Gastrocnemius medialis (tissue), 4 donors: Measurements from ENCODE around the gene AVPR2. TPM values are rescaled to one million over a fixed set of nuclear protein-coding genes. Genes with fewer than 3 reads are reported as not detected.

Experiments
- ATAC-seq, 2 donors: fragments of 150-250 bp; one replicate each; pipeline ENCODE4 v1.9.1; 2016
- DNase-seq, 2 donors: peaks; one replicate each; pipeline ENCODE4 v3.0.0-alpha.2; 2019
- H3K27ac ChIP-seq, 4 donors: fragments of 200-600 bp; sonication (generic); 1 replicate in 1 of 4; 2 replicates in 3 of 4; pipeline ENCODE4 v1.5.1; 2016 to 2018; ENCODE audit warnings: mild to moderate bottlenecking in 2 of 4, moderate library complexity in 1 of 4
- H3K27me3 ChIP-seq, 3 donors: fragments of 200-600 bp; sonication (generic) in 2 of 3; 1 replicate in 1 of 3; 2 replicates in 2 of 3; pipeline versions ENCODE4 v1.5.1 to v1.6.0; 2016 to 2019; ENCODE audit warnings: mild to moderate bottlenecking in 1 of 3, moderate library complexity in 1 of 3
- H3K36me3 ChIP-seq, 2 donors: fragments of 200-600 bp; sonication (generic) in 1 of 2; one replicate each; pipeline ENCODE4 v1.5.1; 2017 to 2018
- H3K4me1 ChIP-seq, 2 donors: fragments of 200-600 bp; sonication (generic) in 1 of 2; one replicate each; pipeline ENCODE4 v1.5.1; 2016 to 2017; ENCODE audit warnings: mild to moderate bottlenecking in 2 of 2
- H3K4me3 ChIP-seq, 4 donors: fragments of 200-600 bp; sonication (generic) in 3 of 4; 1 replicate in 1 of 4; 2 replicates in 3 of 4; pipeline ENCODE4 v1.5.1; 2016 to 2019; ENCODE audit warnings: mild to moderate bottlenecking in 2 of 4
- H3K9me3 ChIP-seq, 3 donors: fragments of 200-600 bp; sonication (generic) in 2 of 3; 1 replicate in 1 of 3; 2 replicates in 2 of 3; pipeline ENCODE4 v1.5.1; 2016 to 2019
- CTCF ChIP-seq, 5 experiments: fragments of 450-650 bp in 3 of 5; fragments of 200-600 bp in 2 of 5; sonication (generic) in 2 of 5; IDR thresholded peaks in 4 of 5; conservative IDR thresholded peaks in 1 of 5; 1 replicate in 4 of 5; 2 replicates in 1 of 5; pipeline ENCODE4 v1.5.1; 2016 to 2019; ENCODE audit warnings: antibody characterized with exemption in 5 of 5, mild to moderate bottlenecking in 3 of 5, moderate library complexity in 3 of 5
- POLR2A ChIP-seq, 2 donors: fragments of 450-650 bp; IDR thresholded peaks; one replicate each; pipeline ENCODE4 v1.6.1; 2017; ENCODE audit warnings: antibody characterized with exemption in 2 of 2, mild to moderate bottlenecking in 2 of 2, moderate library complexity in 2 of 2
- in situ Hi-C, 4 donors: fragments of 200-750 bp; cut with MboI; loops; one replicate each; pipeline versions ENCODE4 v1.15.0 to v1.8.0; 2017; ENCODE audit warnings: low sequenced_read_pairs in 4 of 4
- intact Hi-C: fragments of 100-400 bp; cut with DNase I; formaldehyde crosslinking; loops from one replicate; pipeline ENCODE4 v1.15.1; 2023; ENCODE audit warnings: low total_unique reads
- total RNA-seq, 4 donors: library from RNA; depleted of rRNA; stranded (reverse); fragments of >200 nt; gene quantifications; one replicate each; pipeline versions ENCODE4 v1.1.0 to v1.2.3, GENCODE V29; 2016

The AVPR2 gene
- total RNA-seq, 4 donors from 2014 or later, result 1.5 to 3.8 (median 2.0) TPM

GRCh38 chrX:153864561-153865320, 39.7 kb upstream of the AVPR2 start:
- Histone ChIP-seq H3K4me3 (no peak overlapping the region), H3K27me3 (no peaks in the 10 kb centered on the region), H3K9me3 (no peaks in the 10 kb centered on the region), H3K4me1 (no peaks in the 10 kb centered on the region), H3K36me3 (no peaks in the 10 kb centered on the region), H3K27ac (no peak overlapping the region)
- TF ChIP-seq CTCF (IDR thresholded peaks at IDR 0.05 in 4 of 5, conservative IDR thresholded peaks at IDR 0.05 in 1 of 5) (no peak), POLR2A (IDR thresholded peaks at IDR 0.05) (no peak)
- no peak for ATAC-seq
- no peak for DNase-seq
- intact Hi-C loops, result no loop called here
- in situ Hi-C loops, result no loop called here

GRCh38 chrX:153865321-153865580, 39.2 kb upstream of the AVPR2 start:
- ATAC-seq, result no peak
- in situ Hi-C loops (no loop called here), intact Hi-C loops (no loop called here)
- Histone ChIP-seq H3K27me3 (no peaks in the 10 kb centered on the region), H3K9me3 (no peaks in the 10 kb centered on the region), H3K36me3 (no peaks in the 10 kb centered on the region), H3K4me3 (no peak overlapping the region), H3K27ac (no peak overlapping the region), H3K4me1 (no peaks in the 10 kb centered on the region)
- no peak for DNase-seq
- no peak for TF ChIP-seq POLR2A (IDR thresholded peaks at IDR 0.05)
- no peak for TF ChIP-seq CTCF (IDR thresholded peaks at IDR 0.05 in 4 of 5, conservative IDR thresholded peaks at IDR 0.05 in 1 of 5)

- Histone ChIP-seq H3K4me1 (no peaks in the 10 kb centered on the region), H3K27ac (no peak overlapping the region), H3K36me3 (no peaks in the 10 kb centered on the region), H3K9me3 (no peaks in the 10 kb centered on the region), H3K27me3 (no peaks in the 10 kb centered on the region), H3K4me3 (no peak overlapping the region)
- ATAC-seq (no peak), DNase-seq (no peak)
- in situ Hi-C loops (no loop called here), intact Hi-C loops (no loop called here)
- no peak for TF ChIP-seq CTCF (IDR thresholded peaks at IDR 0.05 in 4 of 5, conservative IDR thresholded peaks at IDR 0.05 in 1 of 5)
- TF ChIP-seq POLR2A (IDR thresholded peaks at IDR 0.05), result no peak
These were observed 38.8 kb upstream of the AVPR2 start for GRCh38 chrX:153865685-153866084.

- H3K27me3 ChIP-seq, result no peaks in the 10 kb centered on the region
- in situ Hi-C loops, result no loop called here
- no peak for ATAC-seq
These were observed 38.0 kb upstream of the AVPR2 start for GRCh38 chrX:153866302-153867019.

More at GRCh38 chrX:153866302-153867019, 38.0 kb upstream of the AVPR2 start:
- TF ChIP-seq POLR2A (IDR thresholded peaks at IDR 0.05), result no peak
- no peak for TF ChIP-seq CTCF (IDR thresholded peaks at IDR 0.05 in 4 of 5, conservative IDR thresholded peaks at IDR 0.05 in 1 of 5)
- Histone ChIP-seq H3K9me3 (no peaks in the 10 kb centered on the region), H3K36me3 (no peaks in the 10 kb centered on the region), H3K4me1 (no peaks in the 10 kb centered on the region), H3K4me3 (no peak overlapping the region), H3K27ac (no peak overlapping the region)
- no peak for DNase-seq
- intact Hi-C loops, result no loop called here
